ENCODE measurements around the gene GJB3.

The GJB3 gene

GRCh38 chr1:34827341-34827941 lies 46.4 kb downstream of the GJB3 start:
- no peak for DNase-seq

- DNase-seq = no peak
Measured at GRCh38 chr1:34828611-34829010, 47.6 kb downstream of the GJB3 start.

GRCh38 chr1:34829250-34829649 lies 48.2 kb downstream of the GJB3 start:
- no peak for DNase-seq

DNA sequence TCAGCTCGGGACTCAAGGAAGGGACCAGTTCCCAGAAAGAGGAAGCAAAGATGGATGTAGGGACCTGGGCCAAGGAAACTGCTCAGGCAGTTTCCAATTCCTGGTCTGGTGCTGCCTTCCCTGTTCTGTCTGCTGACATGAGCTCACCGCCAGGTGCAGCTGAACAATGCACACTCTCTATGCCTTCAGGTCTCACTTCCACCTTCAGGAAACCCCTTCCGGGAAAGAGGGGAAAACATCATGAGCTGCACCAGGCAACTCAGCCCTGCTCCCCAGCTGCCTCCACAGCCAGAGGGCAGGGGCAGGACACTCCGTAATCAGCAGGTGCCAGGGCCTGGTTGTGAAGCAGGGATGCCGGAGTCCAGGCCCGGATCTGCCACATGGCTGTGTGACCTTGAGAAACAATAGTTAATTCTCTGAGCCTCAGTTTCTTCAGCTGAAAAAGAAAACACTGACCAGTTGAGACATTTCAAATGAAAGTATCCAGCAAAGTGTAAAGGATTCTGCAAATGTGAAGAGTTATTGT lies 50.8 kb downstream of the GJB3 start:
- no peak for DNase-seq

DNA sequence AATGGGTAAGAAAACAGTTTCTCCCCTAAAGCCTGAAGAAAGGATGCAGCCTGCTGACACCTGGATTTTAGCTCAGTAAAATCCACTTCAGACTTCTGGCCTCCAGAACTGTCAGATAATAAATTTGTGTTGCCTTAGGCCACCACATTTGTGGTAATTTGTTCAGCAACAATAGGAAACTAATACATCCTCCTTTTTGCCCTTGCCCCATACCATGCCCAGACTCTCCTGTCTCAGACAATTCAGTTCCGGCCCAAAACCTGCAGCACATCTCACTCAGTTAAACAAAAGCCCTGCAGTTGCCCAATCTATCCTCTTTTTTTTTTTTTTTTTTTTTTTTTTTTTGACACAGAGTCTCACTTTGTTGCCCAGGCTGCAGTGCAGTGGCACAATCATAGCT lies 52.7 kb downstream of the GJB3 start:
- DNase-seq = no peak

Measured in CD4-positive, alpha-beta T cell treated with Interleukin-4 for 1 hour (primary cell).